ENCODE measurements around the gene SCIN. TPM values are rescaled to one million over a fixed set of nuclear protein-coding genes. Genes with fewer than 3 reads are reported as not detected.
"Not testable (repeated sequence)": the region's sequence is repeated elsewhere in the genome, so short reads cannot be mapped to it uniquely, and the experiment has no call there.

Gene SCIN
- total and polyA plus RNA-seq, 8 donors, result 2.5 to 49.2 (median 7.3) TPM

GRCh38 chr7:12685550-12685949 is 115.0 kb downstream of the SCIN start:
- no peaks in the 10 kb centered on the region for H3K36me3 ChIP-seq
- no peaks in the 10 kb centered on the region for H3K9me3 ChIP-seq
- H3K27me3 ChIP-seq, result no peaks in the 10 kb centered on the region
- peaks cover 0 to 27% (median 14%) of the 10 kb centered on the region in 4 donors for H3K4me1 ChIP-seq
- TF ChIP-seq POLR2A (IDR thresholded peaks at IDR 0.05) (no peak), POLR2AphosphoS5 (IDR thresholded peaks at IDR 0.05) (no peak), EP300 (IDR thresholded peaks at IDR 0.05) (no peak)
- TF ChIP-seq, protein P1, sequence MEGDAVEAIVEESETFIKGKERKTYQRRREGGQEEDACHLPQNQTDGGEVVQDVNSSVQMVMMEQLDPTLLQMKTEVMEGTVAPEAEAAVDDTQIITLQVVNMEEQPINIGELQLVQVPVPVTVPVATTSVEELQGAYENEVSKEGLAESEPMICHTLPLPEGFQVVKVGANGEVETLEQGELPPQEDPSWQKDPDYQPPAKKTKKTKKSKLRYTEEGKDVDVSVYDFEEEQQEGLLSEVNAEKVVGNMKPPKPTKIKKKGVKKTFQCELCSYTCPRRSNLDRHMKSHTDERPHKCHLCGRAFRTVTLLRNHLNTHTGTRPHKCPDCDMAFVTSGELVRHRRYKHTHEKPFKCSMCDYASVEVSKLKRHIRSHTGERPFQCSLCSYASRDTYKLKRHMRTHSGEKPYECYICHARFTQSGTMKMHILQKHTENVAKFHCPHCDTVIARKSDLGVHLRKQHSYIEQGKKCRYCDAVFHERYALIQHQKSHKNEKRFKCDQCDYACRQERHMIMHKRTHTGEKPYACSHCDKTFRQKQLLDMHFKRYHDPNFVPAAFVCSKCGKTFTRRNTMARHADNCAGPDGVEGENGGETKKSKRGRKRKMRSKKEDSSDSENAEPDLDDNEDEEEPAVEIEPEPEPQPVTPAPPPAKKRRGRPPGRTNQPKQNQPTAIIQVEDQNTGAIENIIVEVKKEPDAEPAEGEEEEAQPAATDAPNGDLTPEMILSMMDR (IDR thresholded peaks at IDR 0.05), result no peak
- no peak overlapping the region for H3K4me3 ChIP-seq
- WGBS, 5 donors, result 81 to 89% (median 86%) methylated on average over 13 of the region's 13 CpGs
- DNase-seq, result peak in 1 of 2 donors; percentile 61
- H3K27ac ChIP-seq, result peak overlapping the region in 3 of 5 donors; percentile 88 to 97 (median 93)
- intact Hi-C loops (cut with DNase I; ENCODE audit: low total_unique reads), result no loop called here

DNA sequence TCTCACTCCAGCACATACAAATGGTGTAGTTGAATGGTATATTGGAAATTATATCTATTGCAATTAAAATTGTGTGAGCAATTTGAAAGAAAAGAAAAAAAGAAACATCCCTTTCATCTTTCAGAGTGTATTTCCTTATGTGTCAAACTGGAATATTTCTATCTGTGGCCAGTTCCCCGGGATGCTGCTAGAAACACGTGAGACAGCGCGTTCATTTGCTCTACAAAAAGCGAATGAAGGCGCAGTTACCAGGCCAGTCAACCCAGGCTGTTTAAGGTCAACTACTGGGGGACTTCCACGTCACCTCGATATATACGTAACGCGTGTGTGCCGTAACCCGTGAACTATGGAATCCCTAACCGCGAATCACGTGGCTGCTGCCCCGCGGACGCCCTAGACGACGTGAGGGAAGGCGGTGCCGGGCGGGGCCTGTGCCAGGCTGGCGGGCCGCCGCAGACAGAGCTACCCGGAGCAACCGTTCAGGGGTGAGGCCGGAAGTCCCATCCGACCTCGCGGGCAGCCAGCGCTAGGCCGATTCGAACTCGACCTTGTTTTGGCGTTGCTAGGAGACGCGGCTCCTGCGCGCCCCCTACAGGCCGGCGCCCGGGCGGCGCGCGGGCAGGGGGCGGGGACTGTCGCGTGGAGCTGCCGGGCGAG is 115.8 kb downstream of the SCIN start:
- Histone ChIP-seq H3K9me3 (no peaks in the 10 kb centered on the region), H3K27ac (peak overlapping the region; percentile 88 to 97 (median 95)), H3K27me3 (no peaks in the 10 kb centered on the region), H3K4me3 (peak overlapping the region; percentile 64 to 97 (median 86)), H3K36me3 (no peaks in the 10 kb centered on the region), H3K4me1 (peaks cover 0 to 33% (median 18%) of the 10 kb centered on the region in 4 donors)
- 3 to 12% (median 6%) methylated on average over 24 to 54 of the region's 54 CpGs for WGBS, 5 donors
- TF ChIP-seq, protein P1 (IDR thresholded peaks at IDR 0.05), result peak in 5 of 7 experiments; percentile 67 to 96 (median 93)
- TF ChIP-seq POLR2AphosphoS5 (IDR thresholded peaks at IDR 0.05), result peak; percentile 57 to 89 (median 69)
- TF ChIP-seq POLR2A (IDR thresholded peaks at IDR 0.05), result no peak
- TF ChIP-seq EP300 (IDR thresholded peaks at IDR 0.05), result peak; percentile 55
- intact Hi-C loops (cut with DNase I; ENCODE audit: low total_unique reads), result no loop called here
- DNase-seq, result peak; percentile 92 to 98

- TF ChIP-seq, protein P1 (IDR thresholded peaks at IDR 0.05), result peak in 3 of 7 experiments; percentile 9 to 72 (median 44)
- TF ChIP-seq POLR2A (IDR thresholded peaks at IDR 0.05) (peak in 2 of 4 donors; percentile 55 to 67), EP300 (IDR thresholded peaks at IDR 0.05) (no peak), POLR2AphosphoS5 (IDR thresholded peaks at IDR 0.05) (peak; percentile 65 to 96 (median 92))
- DNase-seq, result peak; percentile 99
- 0 to 1% (median 0%) methylated on average over 9 to 73 of the region's 73 CpGs for WGBS, 5 donors
- Histone ChIP-seq H3K27ac (peak within 1 kb of the TSS; percentile 88 to 97 (median 95)), H3K27me3 (no peaks in the 10 kb centered on the region), H3K9me3 (no peaks in the 10 kb centered on the region), H3K4me3 (peak within 1 kb of the TSS; percentile 64 to 97 (median 86)), H3K36me3 (no peaks in the 10 kb centered on the region), H3K4me1 (peaks cover 0 to 38% (median 21%) of the 10 kb centered on the region in 4 donors)
- intact Hi-C loops (cut with DNase I; ENCODE audit: low total_unique reads), result no loop called here
Measured at GRCh38 chr7:12686891-12687717, 116.6 kb downstream of the SCIN start, which contains the start of gene ARL4A. ARL4A (plus strand) TSS chr7:12687633; CDS start chr7:12688255, 622 bp downstream.

DNA sequence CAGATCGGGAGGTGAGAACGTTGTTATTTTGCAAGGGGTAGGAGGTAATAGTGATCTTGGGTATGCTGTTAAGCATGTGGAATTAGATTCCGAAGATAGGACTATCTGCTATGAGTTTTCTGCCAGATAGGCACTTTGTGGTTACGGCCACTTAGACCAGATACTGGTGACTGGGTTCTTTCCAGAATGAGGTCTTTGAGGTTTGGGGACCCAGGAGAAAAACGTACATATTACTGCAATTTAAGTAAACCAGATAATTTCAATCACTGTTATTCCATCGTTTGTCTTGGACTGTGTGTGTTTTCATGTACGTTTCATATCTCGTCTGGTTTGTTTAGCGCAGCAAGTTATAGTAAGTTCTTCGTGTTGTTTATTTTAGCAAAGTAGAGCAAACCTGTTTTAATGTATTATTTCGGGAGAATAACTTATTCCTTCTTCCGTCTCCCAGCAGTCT is 117.2 kb downstream of the SCIN start:
- Histone ChIP-seq H3K4me3 (peak overlapping the region; percentile 64 to 97 (median 86)), H3K9me3 (no peaks in the 10 kb centered on the region), H3K27ac (peak overlapping the region; percentile 88 to 97 (median 95)), H3K27me3 (no peaks in the 10 kb centered on the region), H3K4me1 (peaks cover 0 to 44% (median 24%) of the 10 kb centered on the region in 4 donors), H3K36me3 (no peaks in the 10 kb centered on the region)
- no peak for DNase-seq
- TF ChIP-seq, protein P1 (IDR thresholded peaks at IDR 0.05), result no peak
- no peak for TF ChIP-seq POLR2A (IDR thresholded peaks at IDR 0.05)
- TF ChIP-seq EP300 (IDR thresholded peaks at IDR 0.05), result no peak
- TF ChIP-seq POLR2AphosphoS5 (IDR thresholded peaks at IDR 0.05), result no peak
- intact Hi-C loops (cut with DNase I; ENCODE audit: low total_unique reads), result no loop called here
- 7 to 10% (median 8%) methylated on average over 12 of the region's 12 CpGs for WGBS, 5 donors

DNA sequence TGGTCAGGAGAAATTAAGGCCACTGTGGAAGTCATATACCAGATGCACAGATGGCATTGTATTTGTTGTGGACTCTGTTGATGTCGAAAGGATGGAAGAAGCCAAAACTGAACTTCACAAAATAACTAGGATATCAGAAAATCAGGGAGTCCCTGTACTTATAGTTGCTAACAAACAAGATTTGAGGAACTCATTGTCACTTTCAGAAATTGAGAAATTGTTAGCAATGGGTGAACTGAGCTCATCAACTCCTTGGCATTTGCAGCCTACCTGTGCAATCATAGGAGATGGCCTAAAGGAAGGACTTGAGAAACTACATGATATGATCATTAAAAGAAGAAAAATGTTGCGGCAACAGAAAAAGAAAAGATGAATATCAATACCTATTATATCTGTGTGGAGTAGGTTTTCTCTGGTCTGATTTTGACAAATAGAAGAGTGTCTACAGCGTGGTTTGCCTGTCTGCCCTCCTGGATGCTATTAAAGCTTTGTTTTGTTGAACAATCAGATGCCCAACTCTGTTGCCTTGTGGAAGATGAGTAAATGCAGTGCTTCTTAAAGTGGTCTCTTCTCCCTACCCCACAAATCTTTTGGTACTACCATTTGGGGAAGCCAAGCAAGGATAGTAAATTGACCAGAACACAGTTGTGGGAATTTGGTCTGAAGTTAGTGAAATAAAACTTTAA is 118.1 kb downstream of the SCIN start:
- 40 to 44% (median 42%) methylated on average over 1 to 3 of the region's 3 CpGs for WGBS, 5 donors
- DNase-seq; H3K9me3 ChIP-seq; H3K27me3 ChIP-seq; intact Hi-C loops (cut with DNase I; ENCODE audit: low total_unique reads); H3K36me3 ChIP-seq: not testable (repeated sequence)
- Histone ChIP-seq H3K4me1 (peaks cover 2 to 52% (median 27%) of the 10 kb centered on the region in 4 donors), H3K4me3 (peak overlapping the region; percentile 64 to 97 (median 86)), H3K27ac (peak overlapping the region in 1 of 5 donors; percentile 96)
